Measurements from ENCODE around the gene LEPROT. TPM values are rescaled to one million over a fixed set of nuclear protein-coding genes. Genes with fewer than 3 reads are reported as not detected.

LEPROT gene
- total RNA-seq, 4 donors from 2014 or later = 74.0 to 96.8 (median 81.3) TPM

GRCh38 chr1:65422241-65423203 is 2.1 kb downstream of the LEPROT start:
- TF ChIP-seq CTCF (IDR thresholded peaks at IDR 0.05; ENCODE audit: low read depth) = no peak

GRCh38 chr1:65423884-65424572 is 3.6 kb downstream of the LEPROT start:
- TF ChIP-seq CTCF (IDR thresholded peaks at IDR 0.05; ENCODE audit: low read depth) = no peak

- TF ChIP-seq CTCF (IDR thresholded peaks at IDR 0.05; ENCODE audit: low read depth) = no peak
These were observed 4.1 kb downstream of the LEPROT start for GRCh38 chr1:65424573-65424889.

- TF ChIP-seq CTCF (IDR thresholded peaks at IDR 0.05; ENCODE audit: low read depth) = no peak
These were observed 4.5 kb downstream of the LEPROT start for GRCh38 chr1:65425006-65425405.

GRCh38 chr1:65425697-65426096 is 5.2 kb downstream of the LEPROT start:
- TF ChIP-seq CTCF (IDR thresholded peaks at IDR 0.05; ENCODE audit: low read depth) = no peak

- TF ChIP-seq CTCF (IDR thresholded peaks at IDR 0.05; ENCODE audit: low read depth) = no peak
These were observed 8.6 kb downstream of the LEPROT start for GRCh38 chr1:65429078-65429477.

GRCh38 chr1:65429806-65430205 is 9.3 kb downstream of the LEPROT start:
- TF ChIP-seq CTCF (IDR thresholded peaks at IDR 0.05; ENCODE audit: low read depth) = no peak
